ENCODE measurements around the gene MAP6D1.
"Not testable (repeated sequence)": the region's sequence is repeated elsewhere in the genome, so short reads cannot be mapped to it uniquely, and the experiment has no call there.

Gene MAP6D1

DNA sequence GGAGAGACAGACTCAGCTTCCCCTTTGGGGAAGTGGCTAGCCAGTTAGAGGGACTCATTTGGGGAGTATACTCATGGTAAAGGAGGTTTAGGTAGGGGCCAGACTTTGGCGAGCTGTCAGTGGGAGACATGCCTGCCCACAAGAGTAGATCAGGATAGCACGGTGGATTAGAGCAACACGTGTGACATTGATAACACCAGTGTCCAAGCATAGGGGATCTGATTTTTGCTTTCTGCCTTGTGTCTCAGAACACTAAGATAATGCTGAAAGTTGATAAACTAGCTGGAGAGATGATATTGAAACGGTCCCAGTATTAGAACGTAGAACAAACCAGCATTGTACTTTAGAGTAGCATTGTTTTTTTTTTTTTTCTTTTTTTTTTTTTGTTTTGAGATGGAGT lies 25.9 kb downstream of the MAP6D1 start:
- DNase-seq (ENCODE audit: low read depth) = no peak

DNA sequence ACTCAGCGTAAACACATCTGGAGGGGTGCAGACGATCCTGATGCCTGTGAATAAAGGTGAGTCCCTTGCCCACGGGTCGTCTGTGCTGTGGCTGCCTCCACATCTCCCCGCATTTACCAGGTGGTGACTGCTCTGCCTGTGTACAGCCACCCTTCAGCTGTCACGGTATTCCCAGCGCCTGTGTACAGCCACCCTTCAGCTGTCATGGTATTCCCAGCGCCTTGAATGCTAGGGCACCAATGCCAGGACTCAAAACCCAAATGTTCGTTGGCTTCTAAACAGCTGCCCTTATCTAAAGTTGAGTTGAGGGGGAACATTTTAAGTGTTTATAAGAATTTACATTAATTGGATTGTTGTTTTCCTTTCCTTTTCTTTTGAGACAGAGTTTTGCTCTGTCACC lies 27.4 kb downstream of the MAP6D1 start:
- no peak for DNase-seq (ENCODE audit: low read depth)

DNA sequence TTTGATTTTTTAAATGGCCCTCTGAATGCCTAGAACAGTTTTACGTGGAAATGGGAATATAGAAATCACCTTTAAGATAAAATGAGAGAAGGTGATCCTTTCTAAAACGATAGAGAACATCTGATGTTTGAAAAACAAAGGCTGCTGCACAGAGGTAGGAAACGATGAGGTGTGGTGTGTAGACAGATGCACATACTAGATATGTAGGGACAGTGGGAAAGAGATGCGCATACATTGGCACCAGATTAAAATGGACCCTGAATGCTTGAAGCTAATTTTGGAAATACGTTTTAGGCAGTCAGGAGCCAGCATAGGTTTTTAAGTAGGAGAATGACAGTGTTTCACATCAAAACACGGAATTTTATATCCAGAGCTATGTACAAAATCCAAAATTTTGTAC lies 29.0 kb downstream of the MAP6D1 start:
- DNase-seq (ENCODE audit: low read depth) = no peak

DNA sequence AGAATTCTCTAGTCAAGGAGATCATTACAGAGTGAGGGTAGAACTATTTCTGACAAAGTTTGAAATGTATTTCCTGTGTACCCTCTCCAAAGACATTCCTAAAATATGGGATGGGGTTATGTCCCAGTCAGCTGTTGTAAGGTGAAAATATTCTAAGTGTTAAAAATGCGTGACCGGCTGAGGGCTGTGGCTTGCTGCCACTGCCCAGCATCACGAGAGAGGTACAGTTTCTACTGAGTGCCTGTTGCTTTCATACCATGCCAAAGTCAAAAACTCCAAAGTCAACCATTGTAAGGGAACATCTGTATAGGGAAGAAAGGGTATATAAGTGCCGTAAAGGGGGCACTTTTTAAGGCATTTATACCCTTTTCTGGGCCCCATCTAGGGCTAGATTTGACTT lies 30.9 kb downstream of the MAP6D1 start:
- DNase-seq (ENCODE audit: low read depth) = no peak

DNA sequence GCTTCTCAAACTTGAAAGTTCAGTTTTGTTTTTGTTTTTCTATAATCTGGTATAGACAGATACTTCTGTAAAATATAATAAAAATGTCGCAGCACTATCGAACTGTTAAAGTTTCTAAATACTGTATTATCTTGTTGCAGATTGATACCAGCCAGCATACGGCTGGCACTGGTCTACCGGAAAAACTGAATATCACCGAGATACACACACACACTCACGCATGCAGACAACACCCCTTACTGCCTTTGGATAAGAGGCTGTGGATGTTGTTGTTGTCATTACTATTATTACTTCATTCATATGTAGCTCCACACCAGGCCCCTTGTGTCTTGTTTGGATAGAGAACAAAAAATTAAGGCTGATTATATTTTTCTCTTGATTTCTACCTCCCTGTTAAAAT lies 32.4 kb downstream of the MAP6D1 start:
- DNase-seq (ENCODE audit: low read depth) = no peak

DNA sequence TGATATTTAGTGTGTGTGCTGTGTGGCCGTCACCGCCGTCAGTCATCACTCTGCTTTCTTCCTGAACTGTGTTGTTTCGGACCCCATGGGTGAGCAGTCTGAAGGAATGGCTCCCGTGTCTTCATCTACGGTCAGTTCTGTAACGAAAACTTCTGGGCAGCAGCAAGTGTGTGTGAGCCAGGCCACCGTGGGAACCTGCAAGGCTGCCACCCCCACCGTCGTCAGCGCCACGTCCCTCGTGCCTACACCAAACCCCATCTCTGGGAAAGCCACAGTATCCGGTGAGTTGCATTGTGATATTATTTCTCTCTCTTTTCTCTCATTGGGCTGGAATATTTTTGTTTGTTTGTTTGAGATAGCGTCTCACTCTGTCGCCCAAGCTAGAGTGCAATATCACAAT lies 34.7 kb downstream of the MAP6D1 start:
- DNase-seq (ENCODE audit: low read depth) = no peak

DNA sequence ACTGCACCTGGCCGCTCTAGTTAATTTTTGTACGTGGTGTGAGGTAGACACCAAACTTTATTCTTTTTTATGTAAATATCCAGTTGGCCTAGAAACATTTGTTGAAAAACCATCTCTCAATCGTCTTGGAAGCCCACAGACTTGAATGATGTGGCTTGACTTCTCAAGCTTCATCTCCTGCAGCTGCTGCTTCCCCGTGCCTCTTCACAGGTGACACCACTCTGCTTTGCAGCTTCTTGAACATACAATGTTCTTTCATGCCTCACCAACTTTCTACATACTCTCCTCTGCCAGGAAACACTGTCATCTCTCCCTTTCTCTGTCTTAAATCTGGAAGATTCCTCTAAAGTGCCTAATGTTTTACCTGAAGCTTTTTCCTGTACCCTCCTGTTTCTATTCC lies 35.6 kb downstream of the MAP6D1 start:
- no peak for DNase-seq (ENCODE audit: low read depth)

DNA sequence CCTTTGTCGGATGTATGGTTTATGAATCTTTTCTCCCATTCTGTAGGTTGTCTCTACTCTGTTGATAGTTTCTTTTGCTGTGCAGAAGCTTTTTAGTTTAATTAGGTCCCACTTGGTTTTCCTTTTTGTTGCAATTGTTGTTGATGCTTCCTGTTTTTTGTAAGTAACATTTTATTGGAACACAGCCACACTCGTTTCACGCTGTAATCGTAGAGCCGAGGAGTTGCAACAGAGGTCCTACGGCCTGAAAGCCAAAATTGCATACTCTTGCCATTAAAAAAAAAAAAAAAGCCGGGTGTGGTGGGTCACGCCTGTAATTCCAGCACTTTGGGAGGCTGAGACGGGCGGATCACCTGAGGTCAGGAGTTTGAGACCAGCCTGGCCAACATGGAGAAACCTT lies 40.9 kb downstream of the MAP6D1 start:
- not testable (repeated sequence) for DNase-seq (ENCODE audit: low read depth)

DNA sequence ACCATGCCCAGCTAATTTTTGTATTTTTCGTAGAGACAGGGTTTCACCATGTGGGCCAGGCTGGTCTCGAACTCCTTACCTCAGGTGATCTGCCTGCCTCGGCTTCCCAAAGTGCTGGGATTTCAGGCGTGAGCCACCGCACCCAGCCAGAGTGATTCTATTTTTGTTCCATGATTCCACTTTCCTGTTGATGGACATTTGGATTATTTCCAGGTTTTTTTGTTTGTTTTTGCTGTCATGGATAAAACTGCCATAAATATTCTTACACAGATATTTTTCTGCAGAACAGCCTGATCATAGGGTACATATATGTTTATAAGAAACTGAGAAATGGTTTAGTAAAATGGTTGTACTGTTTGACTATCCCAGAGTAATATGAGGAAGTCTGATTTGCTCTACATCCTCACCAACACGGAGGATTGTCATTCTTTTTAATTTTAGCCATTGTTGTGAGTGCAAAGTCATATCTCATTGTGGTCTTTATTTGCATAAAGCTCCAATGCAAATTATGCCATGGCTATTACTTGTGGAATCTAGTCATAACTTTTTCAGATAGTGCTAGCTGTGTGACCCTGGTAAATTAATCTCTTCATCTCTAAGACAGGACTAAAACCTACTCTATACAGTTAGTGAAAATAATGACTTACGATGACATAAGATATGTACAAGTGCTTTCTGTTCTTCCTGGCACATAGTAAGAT lies 42.7 kb downstream of the MAP6D1 start:
- DNase-seq (ENCODE audit: low read depth) = no peak

DNA sequence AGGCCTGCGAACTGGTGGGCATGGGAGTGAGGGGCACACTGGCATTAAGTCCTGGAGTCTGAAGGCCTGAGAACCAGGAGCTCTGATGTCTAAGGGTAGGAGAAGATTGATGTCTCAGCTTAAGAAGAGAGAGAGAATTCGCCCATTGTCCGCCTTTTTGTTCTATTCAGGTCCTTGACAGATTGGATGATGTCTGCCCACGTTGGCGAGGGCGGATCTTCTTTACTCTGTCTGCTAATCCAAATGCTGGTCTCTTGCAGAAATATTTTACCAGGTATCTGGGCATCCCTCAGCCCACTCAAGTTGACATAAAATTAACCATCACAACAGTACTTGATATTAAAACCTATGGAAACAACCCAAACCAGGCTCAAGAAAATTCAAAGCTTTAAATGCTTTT lies 44.1 kb downstream of the MAP6D1 start:
- DNase-seq (ENCODE audit: low read depth) = no peak

DNA sequence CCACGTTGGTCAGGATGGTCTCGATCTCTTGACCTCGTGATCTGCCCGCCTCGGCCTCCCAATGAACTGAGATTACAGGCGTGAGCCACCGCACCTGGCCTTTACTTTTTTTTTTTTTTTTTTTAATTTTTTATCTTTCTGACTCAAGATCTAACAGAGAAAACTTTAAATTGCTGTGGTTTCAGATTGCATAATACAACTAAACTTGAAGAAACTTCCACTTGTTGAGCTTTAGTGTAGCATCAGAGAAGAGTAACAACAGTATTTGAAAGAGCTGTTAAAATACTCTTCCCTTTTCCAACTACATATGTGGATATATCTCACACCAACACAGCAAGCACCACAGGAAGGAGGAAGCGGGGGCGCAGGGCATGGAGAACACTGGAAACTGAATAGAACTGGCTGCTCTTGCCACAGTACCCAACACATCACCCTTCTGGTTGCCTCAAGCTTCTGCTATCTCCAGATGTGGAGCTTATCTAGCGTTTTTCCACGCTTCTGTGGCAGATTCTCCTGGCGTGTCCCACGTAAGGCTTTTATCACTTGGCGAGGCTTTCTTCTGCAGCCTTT lies 45.4 kb downstream of the MAP6D1 start:
- DNase-seq (ENCODE audit: low read depth) = no peak

DNA sequence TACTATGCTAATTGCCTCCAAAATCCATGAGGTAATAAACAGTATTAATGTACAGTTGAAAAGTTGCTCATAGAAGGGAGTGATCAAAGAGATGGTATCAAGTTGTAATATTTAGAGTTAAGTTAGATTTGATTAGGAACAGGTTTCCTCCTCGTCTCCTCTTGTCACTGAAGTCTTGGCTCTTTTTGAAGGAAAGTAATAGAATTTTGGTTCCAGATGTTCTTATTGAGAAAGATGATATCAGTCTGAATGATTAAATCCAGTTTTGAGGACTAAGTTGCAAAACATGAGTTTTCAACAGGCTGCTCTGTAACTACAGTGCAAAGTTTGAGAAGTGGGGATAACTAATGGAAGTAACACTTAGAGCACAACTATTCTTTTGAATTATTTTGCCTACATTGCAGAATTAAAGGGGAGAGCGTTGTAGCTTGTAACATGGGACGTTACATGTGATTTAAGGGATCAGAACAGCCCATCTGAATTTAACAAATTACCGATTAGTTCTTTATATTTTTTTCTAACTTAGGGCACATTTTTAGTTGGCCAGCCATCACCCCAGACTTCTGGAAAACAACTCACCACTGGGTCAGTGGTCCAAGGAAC lies 48.3 kb downstream of the MAP6D1 start:
- no peak for DNase-seq (ENCODE audit: low read depth)

DNA sequence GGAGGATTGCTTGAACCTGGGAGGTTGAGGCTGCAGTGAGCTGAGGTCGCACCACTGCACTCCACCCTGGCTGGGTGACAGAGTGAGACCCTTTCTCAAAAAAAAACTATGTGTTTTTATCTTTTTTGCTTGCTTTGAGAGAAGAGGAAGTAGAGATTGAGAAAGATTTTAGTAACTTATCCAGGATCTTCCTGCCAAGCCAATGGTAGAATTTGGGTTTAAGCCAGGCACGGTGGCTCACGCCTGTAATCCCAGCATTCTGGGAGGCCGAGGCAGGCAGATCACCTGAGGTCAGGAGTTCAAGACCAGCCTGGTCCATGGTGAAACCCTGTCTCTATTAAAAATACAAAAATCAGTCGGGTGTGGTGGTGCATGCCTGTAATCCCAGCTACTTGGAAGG lies 48.9 kb downstream of the MAP6D1 start:
- not testable (repeated sequence) for DNase-seq (ENCODE audit: low read depth)

DNA sequence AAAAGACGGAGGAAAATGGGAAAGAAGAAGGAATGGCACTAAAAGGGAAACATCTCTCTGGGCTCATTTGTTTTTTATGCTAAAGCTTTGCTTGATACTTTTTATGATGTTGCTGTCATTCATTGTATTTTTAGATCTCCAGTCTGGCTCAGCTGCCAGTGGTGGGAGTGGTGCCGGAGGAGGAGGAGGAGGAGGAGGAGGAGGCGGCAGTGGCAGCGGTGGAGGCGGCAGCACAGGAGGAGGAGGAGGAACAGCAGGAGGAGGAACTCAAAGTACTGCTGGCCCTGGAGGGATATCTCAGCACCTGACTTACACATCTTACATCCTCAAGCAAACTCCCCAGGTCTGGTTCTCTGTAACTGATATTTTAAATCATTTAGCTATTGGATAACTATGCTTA lies 49.6 kb downstream of the MAP6D1 start:
- no peak for DNase-seq (ENCODE audit: low read depth)

DNA sequence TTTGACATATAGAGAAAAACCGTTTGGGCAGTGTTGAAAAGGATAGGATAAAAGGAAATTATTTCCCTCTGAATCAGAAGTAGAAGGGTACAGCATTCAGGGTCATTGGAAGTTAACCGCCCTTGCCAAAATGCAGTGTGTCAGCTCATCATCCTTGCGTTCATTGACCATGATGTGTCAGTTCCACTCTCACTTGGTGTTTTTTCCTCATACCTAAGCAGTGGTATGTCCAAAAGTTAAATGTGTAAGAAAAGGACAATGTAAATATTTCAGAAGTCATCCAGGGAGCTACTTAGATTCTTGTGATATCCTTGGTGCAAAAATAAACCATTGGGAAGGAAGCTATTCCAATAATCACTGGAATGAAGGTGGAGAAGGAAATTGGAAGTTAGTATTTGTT lies 50.7 kb downstream of the MAP6D1 start:
- peak; percentile 49 for DNase-seq (ENCODE audit: low read depth)

DNA sequence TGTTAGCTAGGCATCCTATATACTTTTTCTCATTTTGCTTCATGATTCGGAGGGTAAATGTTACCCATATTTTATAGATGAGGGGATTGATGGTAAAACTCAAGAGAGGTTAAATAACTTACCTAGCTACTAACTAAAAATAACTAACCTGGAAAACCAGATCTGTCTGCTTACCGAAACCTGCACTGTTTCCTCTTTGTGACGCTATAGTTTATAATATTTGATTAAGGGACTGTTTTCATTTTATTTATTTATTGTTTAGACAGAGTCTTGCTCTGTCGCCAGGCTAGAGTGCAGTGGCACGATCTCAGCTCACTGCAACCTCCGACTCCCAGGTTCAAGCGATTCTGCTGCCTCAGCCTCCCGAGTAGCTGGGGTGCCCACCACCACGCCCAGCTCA lies 55.9 kb downstream of the MAP6D1 start:
- no peak for DNase-seq (ENCODE audit: low read depth)

DNA sequence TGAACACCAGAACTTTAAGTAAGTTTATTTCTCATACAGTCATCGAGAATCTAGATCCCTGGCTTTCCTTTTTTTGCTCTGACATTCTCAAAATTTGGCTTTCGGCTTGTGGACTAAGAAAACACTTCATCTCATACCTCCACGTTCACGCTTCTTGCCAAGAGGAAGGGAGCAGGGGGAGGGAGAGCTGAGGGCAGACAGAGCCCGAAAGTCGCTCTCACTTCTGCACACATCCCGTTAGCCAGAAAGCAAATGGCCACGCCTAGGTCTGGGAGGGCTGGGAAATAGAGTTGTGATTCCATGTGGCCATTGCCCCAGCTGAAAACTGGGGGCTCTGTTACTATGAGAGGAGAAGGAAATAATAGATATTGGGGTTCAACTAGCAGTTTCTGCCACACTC lies 57.3 kb downstream of the MAP6D1 start:
- DNase-seq (ENCODE audit: low read depth) = no peak

DNA sequence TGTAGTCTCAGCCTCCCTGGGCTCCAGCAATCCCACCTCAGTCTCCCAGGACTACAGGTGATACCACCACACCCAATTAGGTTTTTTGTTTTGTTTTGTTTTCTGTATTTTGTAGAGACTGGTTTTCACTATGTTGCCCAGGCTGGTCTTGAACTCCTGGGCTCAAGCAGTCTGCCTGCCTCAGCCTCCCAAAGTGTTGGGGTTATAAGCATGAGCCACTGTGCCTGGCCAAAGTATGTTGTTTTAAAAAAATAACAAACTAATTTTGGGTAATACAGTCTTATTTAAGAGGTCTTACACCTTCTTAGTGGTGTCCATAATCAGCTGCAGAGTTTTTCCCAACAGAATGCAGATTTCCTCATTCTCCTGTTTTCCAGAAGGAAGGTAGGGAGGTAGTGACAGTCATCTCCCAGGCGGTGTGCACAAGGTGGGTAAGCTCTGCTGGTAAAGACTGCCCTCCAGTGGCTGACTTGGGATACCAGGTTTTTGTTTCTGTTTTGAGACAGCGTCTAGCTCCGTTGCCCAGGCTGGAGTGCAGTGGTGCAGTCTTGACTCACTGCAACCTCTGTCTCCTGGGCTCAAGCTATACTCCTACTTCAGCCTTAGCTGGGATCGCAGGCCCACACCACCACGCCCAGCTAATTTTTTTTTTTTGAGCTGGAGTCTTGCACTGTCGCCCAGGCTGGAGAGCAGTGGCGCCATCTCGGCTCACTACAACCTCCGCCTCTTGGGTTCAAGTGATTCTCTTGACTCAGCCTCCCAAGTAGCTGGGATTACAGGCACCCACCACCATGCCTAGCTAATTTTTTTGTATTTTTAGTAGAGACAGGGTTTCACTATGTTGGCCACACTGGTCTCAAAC lies 58.4 kb downstream of the MAP6D1 start:
- DNase-seq (ENCODE audit: low read depth) = peak; percentile 22

DNA sequence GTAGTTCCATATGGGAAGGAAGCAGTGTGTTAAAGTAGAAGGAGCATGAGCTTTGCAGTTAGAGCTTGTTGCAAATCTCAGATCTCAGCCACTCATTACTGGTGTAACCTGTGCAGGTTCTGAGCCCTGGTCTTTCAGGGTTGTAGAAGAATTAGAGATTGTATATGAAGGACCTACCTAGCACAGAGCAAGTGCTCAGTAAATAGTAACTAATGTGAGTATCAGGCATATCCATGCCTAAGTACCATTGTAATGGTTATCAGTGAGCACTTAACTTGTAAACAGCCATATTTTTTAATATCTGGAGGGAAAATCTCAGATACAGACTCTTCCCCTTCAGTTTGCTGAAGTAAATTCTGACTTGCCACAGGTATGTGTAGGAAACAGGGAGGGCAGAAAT lies 59.3 kb downstream of the MAP6D1 start:
- no peak for DNase-seq (ENCODE audit: low read depth)

Data from HS-5 (cell line).